GM18502 (cell line): ENCODE data around the gene PTPN20.

Source experiments
- ATAC-seq: cut with Tn5 transposase; IDR thresholded peaks from one replicate; pipeline ENCODE4 v1.9.1; 2021; ENCODE audit warnings: mild to moderate bottlenecking; ENCODE audit not compliant: unreplicated experiment, poor library complexity

Gene PTPN20

GRCh38 chr10:47018026-47018735 lies 107.0 kb downstream of the PTPN20 start:
- no peak for ATAC-seq

GRCh38 chr10:47019155-47020145 lies 108.2 kb downstream of the PTPN20 start:
- no peak for ATAC-seq

- no peak for ATAC-seq
Measured at GRCh38 chr10:47020471-47020870, 109.2 kb downstream of the PTPN20 start.

- no peak for ATAC-seq
Measured at GRCh38 chr10:47021850-47022249, 110.6 kb downstream of the PTPN20 start.

- no peak for ATAC-seq
Measured at GRCh38 chr10:47022311-47023131, 111.3 kb downstream of the PTPN20 start.

- ATAC-seq: no peak
Measured at GRCh38 chr10:47023237-47024045, 112.2 kb downstream of the PTPN20 start.

- ATAC-seq: no peak
Measured at GRCh38 chr10:47024046-47024322, 112.8 kb downstream of the PTPN20 start.

GRCh38 chr10:47024399-47025252 lies 113.4 kb downstream of the PTPN20 start:
- peak; percentile 69 for ATAC-seq

GRCh38 chr10:47025253-47025539 lies 114.0 kb downstream of the PTPN20 start:
- ATAC-seq: no peak

- ATAC-seq: no peak
Measured at GRCh38 chr10:47025540-47026300, 114.5 kb downstream of the PTPN20 start.

- no peak for ATAC-seq
Measured at GRCh38 chr10:47026301-47027107, 115.3 kb downstream of the PTPN20 start.

- ATAC-seq: no peak
Measured at GRCh38 chr10:47027108-47027783, 116.0 kb downstream of the PTPN20 start.

- ATAC-seq: no peak
Measured at GRCh38 chr10:47027784-47028260, 116.6 kb downstream of the PTPN20 start.

- no peak for ATAC-seq
Measured at GRCh38 chr10:47028466-47028865, 117.2 kb downstream of the PTPN20 start.

GRCh38 chr10:47029181-47030009 lies 118.2 kb downstream of the PTPN20 start:
- no peak for ATAC-seq

- ATAC-seq: no peak
Measured at GRCh38 chr10:47030191-47030703, 119.0 kb downstream of the PTPN20 start.
